ENCODE results near the gene PPP1R36. TPM values are rescaled to one million over a fixed set of nuclear protein-coding genes. Genes with fewer than 3 reads are reported as not detected.

The PPP1R36 gene
- total and polyA plus RNA-seq, 2 of the 13 experiments (the other 11 are each of a cell fraction or from before 2014, with no cell fraction given), result 0.11 to 0.17 TPM

GRCh38 chr14:64611358-64612020 is 61.7 kb downstream of the PPP1R36 start:
- H3K9me3 ChIP-seq (ENCODE audit: low read length), result no peaks in the 10 kb centered on the region
- TF ChIP-seq ZNF788 (CRISPR knock-in tag; IDR thresholded peaks at IDR 0.05; ENCODE audit: borderline replicate concordance), result no peak
- TF ChIP-seq MEIS1 (CRISPR knock-in tag; IDR thresholded peaks at IDR 0.05; ENCODE audit: borderline replicate concordance), result no peak
- no peak for TF ChIP-seq REXO4 (CRISPR knock-in tag; IDR thresholded peaks at IDR 0.05; ENCODE audit: borderline replicate concordance)
- no peak for TF ChIP-seq NFYB (CRISPR knock-in tag; IDR thresholded peaks at IDR 0.05)
- no peak for TF ChIP-seq RNF219 (CRISPR knock-in tag; IDR thresholded peaks at IDR 0.05)
- no peak for TF ChIP-seq AHR (CRISPR knock-in tag; IDR thresholded peaks at IDR 0.05)
- no peak for TF ChIP-seq ZNF773 (CRISPR knock-in tag; IDR thresholded peaks at IDR 0.05; ENCODE audit: borderline replicate concordance)
- TF ChIP-seq MAFG (CRISPR knock-in tag; IDR thresholded peaks at IDR 0.05), result no peak
- no peaks in the 10 kb centered on the region for H4K20me1 ChIP-seq (ENCODE audit: insufficient read depth, low read length)
- H3K79me2 ChIP-seq (ENCODE audit: insufficient read depth, low read length), result no peaks in the 10 kb centered on the region
- no peaks in the 10 kb centered on the region for H3K36me3 ChIP-seq (replicated peaks in 1 of 2; ENCODE audit: control insufficient read depth in 1 of 2, insufficient read depth in 2 of 2, low read length in 2 of 2)
- ChIA-PET CTCF (ENCODE audit: low intra/inter-chr PET ratio, low total read pairs) (no interaction called here), POLR2A (no interaction called here)
- in situ Hi-C loops (cut with HindIII; ENCODE audit: extremely low pct_ligation_motif_present, low pct_unique_long_range_greater_than_20kb), result no loop called here
- no peak overlapping the region for H3K4me3 ChIP-seq (replicated peaks in 1 of 3; ENCODE audit: insufficient read depth in 1 of 3, low read depth in 2 of 3, low read length in 3 of 3)
- H3K9ac ChIP-seq (ENCODE audit: insufficient read depth, low read depth, low read length), result no peak overlapping the region
- no peak overlapping the region for H3K27ac ChIP-seq (ENCODE audit: extremely low read length, insufficient read depth, low read length)
- DNase-seq (ENCODE audit: low spot score) (no peak), ATAC-seq (no peak), FAIRE-seq (no peak)
- 35% methylated on average over 1 of the region's 1 CpG for WGBS (ENCODE audit: low lambda C conversion rate)
- peaks cover 24% of the 10 kb centered on the region for H3K4me1 ChIP-seq (ENCODE audit: insufficient read depth, low read length)
- no TSS peak for BruUV-seq (replicated peaks)
- no peak overlapping the region for H2AFZ ChIP-seq (ENCODE audit: low read length)
- no peak overlapping the region for H3K4me2 ChIP-seq (ENCODE audit: low read depth, low read length)
- intact Hi-C loops (cut with micrococcal nuclease; ENCODE audit: unreplicated experiment), result no loop called here
- 0 out of 5 replicates have a peak, but pooled peaks cover 0 to 3% of the 10 kb centered on the region in 2 experiments for H3K27me3 ChIP-seq (ENCODE audit: control insufficient read depth in 1 of 2, insufficient read depth in 2 of 2, low read length in 2 of 2)

All from HepG2 (cell line).